HG03520 (cell line): ENCODE results near the gene NANOS3.

ENCODE experiments used
- ATAC-seq: cut with Tn5 transposase; IDR thresholded peaks from one replicate; pipeline ENCODE4 v1.9.1; 2021; ENCODE audit warnings: mild to moderate bottlenecking, moderate library complexity; ENCODE audit not compliant: unreplicated experiment

Gene NANOS3

GRCh38 chr19:13861714-13862531 lies 15.0 kb upstream of the NANOS3 start:
- ATAC-seq = peak; percentile 68

- ATAC-seq = no peak
Observed at GRCh38 chr19:13864046-13864666, 12.8 kb upstream of the NANOS3 start.

GRCh38 chr19:13864667-13865570 lies 12.0 kb upstream of the NANOS3 start:
- ATAC-seq = no peak

GRCh38 chr19:13865571-13866462 lies 11.1 kb upstream of the NANOS3 start:
- ATAC-seq = no peak

GRCh38 chr19:13866463-13867046 lies 10.4 kb upstream of the NANOS3 start:
- ATAC-seq = no peak

- ATAC-seq = no peak
Observed at GRCh38 chr19:13868663-13869062, 8.3 kb upstream of the NANOS3 start.

- ATAC-seq = no peak
Observed at GRCh38 chr19:13869281-13869680, 7.7 kb upstream of the NANOS3 start.

- ATAC-seq = no peak
Observed at GRCh38 chr19:13870873-13871272, 6.1 kb upstream of the NANOS3 start.

GRCh38 chr19:13872339-13872694 lies 4.6 kb upstream of the NANOS3 start:
- no peak for ATAC-seq

GRCh38 chr19:13872695-13873389 lies 4.1 kb upstream of the NANOS3 start:
- ATAC-seq = no peak

- ATAC-seq = no peak
Observed at GRCh38 chr19:13873834-13874515, 3.0 kb upstream of the NANOS3 start.

- ATAC-seq = no peak
Observed at GRCh38 chr19:13875824-13876223, 1.1 kb upstream of the NANOS3 start.

- ATAC-seq = no peak
Observed at GRCh38 chr19:13877303-13877702, 369 bp downstream of the NANOS3 start.

- ATAC-seq = no peak
Observed at GRCh38 chr19:13880059-13881043, 3.4 kb downstream of the NANOS3 start.

GRCh38 chr19:13881251-13881691 lies 4.3 kb downstream of the NANOS3 start:
- no peak for ATAC-seq

GRCh38 chr19:13881692-13882418 lies 4.9 kb downstream of the NANOS3 start:
- no peak for ATAC-seq

- ATAC-seq = no peak
Observed at GRCh38 chr19:13882419-13882795, 5.5 kb downstream of the NANOS3 start.
